Measurements from ENCODE around the gene TCFL5.

The TCFL5 gene

DNA sequence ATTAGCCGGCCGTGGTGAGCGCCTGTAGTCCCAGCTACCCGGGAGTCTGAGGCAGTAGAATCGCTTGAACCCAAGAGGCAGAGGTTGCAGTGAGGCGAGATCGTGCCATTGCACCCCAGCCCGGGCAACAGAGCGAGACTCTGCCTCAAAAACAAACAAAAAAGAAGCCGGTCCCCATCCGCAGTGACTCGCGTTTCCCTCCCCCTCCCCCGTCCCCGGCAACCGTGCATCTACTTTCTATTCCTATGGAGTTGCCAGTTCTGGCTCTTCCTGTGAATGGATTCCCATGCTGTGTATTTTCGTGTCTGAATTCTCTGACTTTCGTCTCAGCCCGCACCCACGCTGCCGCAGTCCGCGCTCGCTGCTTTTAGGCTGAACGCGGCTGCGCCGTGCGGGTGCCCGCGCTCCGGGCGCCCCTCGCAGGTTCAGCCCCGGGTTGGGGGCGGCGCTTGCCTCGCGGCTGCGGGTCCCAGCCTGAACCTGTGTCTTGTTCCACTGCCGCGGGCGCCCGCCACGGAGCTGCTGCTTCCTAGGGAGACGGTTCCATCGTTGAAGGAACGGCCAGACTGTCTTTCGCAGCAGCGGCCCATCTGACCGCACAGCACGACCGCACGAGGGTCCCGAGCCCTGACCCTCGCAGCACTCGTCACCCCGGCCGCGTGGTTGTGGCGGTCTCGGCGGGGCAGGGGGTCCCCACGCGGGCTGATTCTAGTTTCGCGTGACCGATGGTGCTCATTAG lies 66.4 kb downstream of the TCFL5 start:
- Mint-ChIP-seq H3K4me1 (peaks cover 48% of the 10 kb centered on the region), H3K27ac (peak overlapping the region; percentile 85), H3K36me3 (ENCODE audit: low read depth) (peaks cover 14% of the 10 kb centered on the region), H3K4me3 (peak overlapping the region; percentile 80), H3K27me3 (no peaks in the 10 kb centered on the region), H3K9me3 (no peaks in the 10 kb centered on the region)
- ATAC-seq: peak; percentile 9
- DNase-seq: peak; percentile 79

- no peaks in the 10 kb centered on the region for H3K9me3 Mint-ChIP-seq
- peak overlapping the region; percentile 80 for H3K4me3 Mint-ChIP-seq
- H3K27me3 Mint-ChIP-seq: no peaks in the 10 kb centered on the region
- ATAC-seq (peak; percentile 75), DNase-seq (peak; percentile 99)
- peaks cover 9% of the 10 kb centered on the region for H3K36me3 Mint-ChIP-seq (ENCODE audit: low read depth)
- peaks cover 48% of the 10 kb centered on the region for H3K4me1 Mint-ChIP-seq
- H3K27ac Mint-ChIP-seq: peak overlapping the region; percentile 85
Observed at GRCh38 chr20:62794007-62794724, 67.5 kb downstream of the TCFL5 start.

GRCh38 chr20:62793757-62794006 lies 67.9 kb downstream of the TCFL5 start:
- Mint-ChIP-seq H3K27ac (peak overlapping the region; percentile 42), H3K4me1 (peaks cover 45% of the 10 kb centered on the region), H3K4me3 (peak overlapping the region; percentile 56), H3K36me3 (ENCODE audit: low read depth) (peaks cover 6% of the 10 kb centered on the region), H3K27me3 (no peaks in the 10 kb centered on the region), H3K9me3 (no peaks in the 10 kb centered on the region)
- no peak for DNase-seq
- no peak for ATAC-seq

DNA sequence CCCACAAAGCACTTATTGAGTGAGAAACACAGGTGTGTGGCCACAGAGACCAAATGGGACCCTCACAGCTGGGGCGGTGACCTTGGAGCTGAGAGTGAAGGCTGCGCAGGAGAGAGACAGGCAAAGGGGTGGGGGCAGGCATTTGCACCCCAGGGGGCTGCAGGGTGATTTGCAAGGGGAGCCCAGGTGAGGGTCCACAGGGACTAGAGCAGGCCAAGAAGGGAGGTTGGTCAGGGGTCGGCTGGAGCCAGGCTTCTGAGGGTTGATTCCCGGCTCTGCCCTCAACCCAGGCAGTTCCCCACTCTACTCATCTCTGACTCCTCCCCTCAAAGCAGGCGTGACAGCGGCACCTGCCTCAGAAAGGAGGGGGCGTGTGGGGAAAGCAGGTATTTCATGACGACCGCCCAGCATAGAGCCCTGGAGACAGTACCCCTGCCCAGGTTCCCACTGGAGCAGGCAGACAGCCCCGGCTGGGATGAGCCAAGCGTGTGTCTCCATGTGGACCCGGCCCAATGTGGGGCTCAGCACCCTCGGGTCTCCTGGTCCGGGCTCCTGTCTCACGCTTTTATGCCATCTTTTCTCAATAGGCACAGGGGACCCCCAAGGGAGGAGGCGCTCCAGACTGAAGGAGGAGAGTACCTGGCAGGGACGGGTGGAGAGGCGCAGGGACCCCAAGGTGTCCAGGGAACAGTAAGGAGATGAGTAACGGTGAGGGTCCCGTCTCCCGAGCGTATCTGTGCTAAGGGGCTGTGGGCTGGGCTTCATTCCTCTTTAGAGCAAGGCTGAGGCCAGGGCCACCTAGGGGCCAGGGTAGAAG lies 68.5 kb downstream of the TCFL5 start:
- Mint-ChIP-seq H3K4me3 (no peak overlapping the region), H3K4me1 (peaks cover 42% of the 10 kb centered on the region), H3K36me3 (ENCODE audit: low read depth) (peaks cover 2% of the 10 kb centered on the region), H3K27me3 (no peaks in the 10 kb centered on the region), H3K27ac (no peak overlapping the region), H3K9me3 (no peaks in the 10 kb centered on the region)
- DNase-seq: no peak
- no peak for ATAC-seq

- Mint-ChIP-seq H3K27ac (no peak overlapping the region), H3K27me3 (no peaks in the 10 kb centered on the region), H3K4me3 (no peak overlapping the region), H3K9me3 (no peaks in the 10 kb centered on the region), H3K4me1 (peaks cover 43% of the 10 kb centered on the region), H3K36me3 (ENCODE audit: low read depth) (no peaks in the 10 kb centered on the region)
- DNase-seq (no peak), ATAC-seq (no peak)
Observed at GRCh38 chr20:62792182-62792939, 69.3 kb downstream of the TCFL5 start.

- Mint-ChIP-seq H3K36me3 (ENCODE audit: low read depth) (no peaks in the 10 kb centered on the region), H3K4me1 (peaks cover 42% of the 10 kb centered on the region), H3K27me3 (no peaks in the 10 kb centered on the region), H3K4me3 (no peak overlapping the region), H3K27ac (peak overlapping the region; percentile 53), H3K9me3 (no peaks in the 10 kb centered on the region)
- peak; percentile 37 for ATAC-seq
- DNase-seq: peak; percentile 79
Observed at GRCh38 chr20:62791301-62792181, 70.1 kb downstream of the TCFL5 start.
